GM12891 (cell line): ENCODE measurements around the gene NEMP1.

Experiments used
- PAX5 ChIP-seq: IDR thresholded peaks from 2 replicates; pipeline ENCODE4 v1.6.1; 2011; ENCODE audit warnings: low read length, moderate library complexity, mild to moderate bottlenecking; ENCODE audit not compliant: insufficient read depth, severe bottlenecking
- POLR2A ChIP-seq: IDR thresholded peaks from 2 replicates; pipeline ENCODE4 v1.6.1; 2011; ENCODE audit warnings: low read depth, low read length, control low read depth
- POLR2AphosphoS5 ChIP-seq: IDR thresholded peaks from 2 replicates; pipeline ENCODE4 v1.6.1; 2011; ENCODE audit warnings: low read depth, low read length, control low read depth
- SPI1 ChIP-seq: IDR thresholded peaks from 2 replicates; pipeline ENCODE4 v1.6.1; 2011; ENCODE audit warnings: low read depth, low read length, control low read depth
- TAF1 ChIP-seq: IDR thresholded peaks from 2 replicates; pipeline ENCODE4 v1.6.1; 2011; ENCODE audit warnings: low read depth, low read length, control low read depth

GRCh38 chr12:57051011-57051410, 27.6 kb downstream of the NEMP1 start:
- no peak for TF ChIP-seq POLR2A
- TF ChIP-seq POLR2AphosphoS5: no peak
- no peak for TF ChIP-seq TAF1
- no peak for TF ChIP-seq SPI1
- TF ChIP-seq PAX5: no peak
